ENCODE results near the gene CHMP1B. TPM values are rescaled to one million over a fixed set of nuclear protein-coding genes. Genes with fewer than 3 reads are reported as not detected.

The CHMP1B gene
- total and polyA plus RNA-seq, 11 donors, result 19.8 to 41.2 (median 37.3) TPM

DNA sequence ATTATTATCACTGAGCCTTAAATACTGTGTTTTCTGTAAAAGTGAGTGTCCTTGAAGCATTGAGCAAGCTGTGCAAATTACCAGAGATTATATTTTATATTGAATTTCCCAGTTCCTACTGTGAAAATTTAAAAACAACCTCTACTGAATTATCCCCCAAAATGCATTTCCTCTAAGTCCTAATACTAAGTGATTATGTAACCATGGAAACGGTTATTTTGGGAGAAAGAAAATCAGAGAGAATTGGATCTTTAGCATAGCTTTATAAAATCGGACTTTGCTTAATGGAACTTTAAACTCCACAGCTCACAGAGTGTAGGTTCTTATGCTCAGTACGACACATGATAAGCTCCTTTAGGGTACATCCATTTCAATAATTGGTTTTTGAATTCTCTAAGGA lies 19.3 kb upstream of the CHMP1B start:
- no peaks in the 10 kb centered on the region for H3K36me3 ChIP-seq
- no peak overlapping the region for H3K4me3 ChIP-seq
- H3K27me3 ChIP-seq, result no peaks in the 10 kb centered on the region
- H3K4me1 ChIP-seq, result no peaks in the 10 kb centered on the region
- DNase-seq (no peak), ATAC-seq (no peak)
- WGBS, 4 donors, result 80 to 86% (median 84%) methylated on average over 3 of the region's 3 CpGs
- H3K27ac ChIP-seq, result no peak overlapping the region
- no peak for TF ChIP-seq POLR2A (IDR thresholded peaks at IDR 0.05)
- TF ChIP-seq, protein P1, sequence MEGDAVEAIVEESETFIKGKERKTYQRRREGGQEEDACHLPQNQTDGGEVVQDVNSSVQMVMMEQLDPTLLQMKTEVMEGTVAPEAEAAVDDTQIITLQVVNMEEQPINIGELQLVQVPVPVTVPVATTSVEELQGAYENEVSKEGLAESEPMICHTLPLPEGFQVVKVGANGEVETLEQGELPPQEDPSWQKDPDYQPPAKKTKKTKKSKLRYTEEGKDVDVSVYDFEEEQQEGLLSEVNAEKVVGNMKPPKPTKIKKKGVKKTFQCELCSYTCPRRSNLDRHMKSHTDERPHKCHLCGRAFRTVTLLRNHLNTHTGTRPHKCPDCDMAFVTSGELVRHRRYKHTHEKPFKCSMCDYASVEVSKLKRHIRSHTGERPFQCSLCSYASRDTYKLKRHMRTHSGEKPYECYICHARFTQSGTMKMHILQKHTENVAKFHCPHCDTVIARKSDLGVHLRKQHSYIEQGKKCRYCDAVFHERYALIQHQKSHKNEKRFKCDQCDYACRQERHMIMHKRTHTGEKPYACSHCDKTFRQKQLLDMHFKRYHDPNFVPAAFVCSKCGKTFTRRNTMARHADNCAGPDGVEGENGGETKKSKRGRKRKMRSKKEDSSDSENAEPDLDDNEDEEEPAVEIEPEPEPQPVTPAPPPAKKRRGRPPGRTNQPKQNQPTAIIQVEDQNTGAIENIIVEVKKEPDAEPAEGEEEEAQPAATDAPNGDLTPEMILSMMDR (IDR thresholded peaks at IDR 0.05), result no peak
- H3K9me3 ChIP-seq, result no peaks in the 10 kb centered on the region
- intact Hi-C loops (cut with DNase I), result no loop called here

DNA sequence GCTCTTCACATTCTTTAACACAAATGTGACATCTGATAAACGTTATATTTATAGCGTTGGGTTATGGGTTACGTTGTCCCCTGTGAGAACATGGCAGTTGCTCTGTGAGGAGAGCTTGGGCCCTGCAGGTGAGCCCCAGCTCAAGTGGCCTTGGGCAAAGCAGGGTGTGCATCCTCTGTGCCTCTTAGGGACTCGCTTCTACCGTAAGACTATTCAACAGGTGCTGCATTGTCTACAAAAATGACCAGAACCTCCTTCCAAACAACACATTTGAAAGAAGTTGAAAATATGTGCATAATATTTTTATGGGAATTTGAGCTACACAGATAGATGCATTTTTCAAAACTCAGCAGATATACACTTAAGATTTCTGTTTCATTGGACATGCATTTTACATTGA lies 16.4 kb upstream of the CHMP1B start:
- TF ChIP-seq POLR2A (IDR thresholded peaks at IDR 0.05), result no peak
- TF ChIP-seq, protein P1 (IDR thresholded peaks at IDR 0.05), result no peak
- DNase-seq, result no peak
- no peak for ATAC-seq
- intact Hi-C loops (cut with DNase I), result no loop called here
- WGBS, 4 donors, result 58 to 67% (median 63%) methylated on average over 5 of the region's 5 CpGs
- H3K9me3 ChIP-seq, result no peaks in the 10 kb centered on the region
- H3K4me3 ChIP-seq, result no peak overlapping the region
- no peak overlapping the region for H3K27ac ChIP-seq
- no peaks in the 10 kb centered on the region for H3K4me1 ChIP-seq
- no peaks in the 10 kb centered on the region for H3K27me3 ChIP-seq
- H3K36me3 ChIP-seq, result no peaks in the 10 kb centered on the region

DNA sequence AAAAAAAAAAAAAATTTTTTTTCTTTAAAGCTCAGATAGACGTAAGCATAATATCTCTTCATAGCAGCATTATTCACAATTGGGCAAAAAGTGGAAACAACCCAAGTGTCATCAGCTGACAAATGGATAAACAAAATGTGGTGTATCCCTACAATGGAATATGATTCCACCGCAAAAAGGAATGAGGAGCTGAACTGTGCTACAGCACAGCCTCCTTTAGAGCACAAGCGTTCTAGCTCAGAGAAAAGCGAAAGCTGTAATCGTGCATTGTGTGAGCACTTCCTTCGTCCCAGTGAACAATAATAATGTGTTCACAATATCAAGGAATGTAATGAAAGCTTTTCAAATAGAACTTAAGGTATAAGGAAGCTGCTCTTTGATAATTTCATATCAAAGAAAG lies 11.7 kb upstream of the CHMP1B start:
- WGBS, 4 donors, result 62 to 78% (median 74%) methylated on average over 6 of the region's 6 CpGs
- H3K4me3 ChIP-seq, result no peak overlapping the region
- intact Hi-C loops (cut with DNase I), result no loop called here
- no peaks in the 10 kb centered on the region for H3K4me1 ChIP-seq
- no peak for DNase-seq
- H3K36me3 ChIP-seq, result no peaks in the 10 kb centered on the region
- ATAC-seq, result no peak
- no peaks in the 10 kb centered on the region for H3K9me3 ChIP-seq
- H3K27me3 ChIP-seq, result no peaks in the 10 kb centered on the region
- no peak overlapping the region for H3K27ac ChIP-seq
- TF ChIP-seq POLR2A (IDR thresholded peaks at IDR 0.05), result no peak
- TF ChIP-seq, protein P1 (IDR thresholded peaks at IDR 0.05), result no peak

DNA sequence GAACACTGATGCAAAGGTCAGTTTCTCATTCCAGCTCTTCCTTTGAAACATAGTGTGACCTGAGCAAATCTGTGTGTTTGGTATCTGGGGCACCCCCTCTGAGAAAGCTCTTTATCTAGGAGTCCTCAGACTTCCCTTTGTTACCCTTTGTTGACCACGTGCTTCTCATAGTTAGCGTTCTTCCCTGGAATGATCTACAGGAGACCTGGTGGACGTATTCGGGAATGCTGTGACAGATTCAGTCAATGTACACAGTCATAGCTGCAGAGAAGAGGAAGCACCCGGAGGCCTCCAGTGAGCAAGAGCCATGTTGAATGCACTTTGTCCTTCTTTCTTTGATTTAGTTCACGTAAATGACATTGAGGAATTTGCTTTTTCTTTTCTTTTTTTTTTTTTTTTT lies 10.7 kb upstream of the CHMP1B start:
- intact Hi-C loops (cut with DNase I), result loop anchor here in 1 of 10 donors (10.0 kb wide), 1 partner anchor 106 kb away; no protein-coding TSS in a partner anchor
- WGBS, 4 donors, result 33 to 47% (median 41%) methylated on average over 6 of the region's 6 CpGs
- H3K4me1 ChIP-seq, result no peaks in the 10 kb centered on the region
- ATAC-seq, result no peak
- H3K27me3 ChIP-seq, result no peaks in the 10 kb centered on the region
- H3K27ac ChIP-seq, result no peak overlapping the region
- H3K9me3 ChIP-seq, result no peaks in the 10 kb centered on the region
- TF ChIP-seq, protein P1 (IDR thresholded peaks at IDR 0.05), result no peak
- no peak for TF ChIP-seq POLR2A (IDR thresholded peaks at IDR 0.05)
- DNase-seq, result no peak
- no peak overlapping the region for H3K4me3 ChIP-seq
- no peaks in the 10 kb centered on the region for H3K36me3 ChIP-seq
